Ovary (tissue), 3 donors: ENCODE results near the gene GGCX.
A peak's percentile ranks its signal among the peaks of the same experiment; 100 is the strongest.

Experiments
- POLR2A ChIP-seq: fragments of 450-650 bp; IDR thresholded peaks from one replicate; pipeline ENCODE4 v1.6.1; 2017; ENCODE audit warnings: antibody characterized with exemption, mild to moderate bottlenecking, moderate library complexity
- TF ChIP-seq, protein P1 (sequence below), 3 donors: fragments of 450-650 bp in 2 of 3; fragments of 200-600 bp in 1 of 3; IDR thresholded peaks; one replicate each; pipeline versions ENCODE4 v1.5.1 to v1.8.0; 2016 to 2022; ENCODE audit warnings: antibody characterized with exemption in 3 of 3, mild to moderate bottlenecking in 1 of 3
- donor health status: DM: no; HTN: no; CAD: no.

DNA sequence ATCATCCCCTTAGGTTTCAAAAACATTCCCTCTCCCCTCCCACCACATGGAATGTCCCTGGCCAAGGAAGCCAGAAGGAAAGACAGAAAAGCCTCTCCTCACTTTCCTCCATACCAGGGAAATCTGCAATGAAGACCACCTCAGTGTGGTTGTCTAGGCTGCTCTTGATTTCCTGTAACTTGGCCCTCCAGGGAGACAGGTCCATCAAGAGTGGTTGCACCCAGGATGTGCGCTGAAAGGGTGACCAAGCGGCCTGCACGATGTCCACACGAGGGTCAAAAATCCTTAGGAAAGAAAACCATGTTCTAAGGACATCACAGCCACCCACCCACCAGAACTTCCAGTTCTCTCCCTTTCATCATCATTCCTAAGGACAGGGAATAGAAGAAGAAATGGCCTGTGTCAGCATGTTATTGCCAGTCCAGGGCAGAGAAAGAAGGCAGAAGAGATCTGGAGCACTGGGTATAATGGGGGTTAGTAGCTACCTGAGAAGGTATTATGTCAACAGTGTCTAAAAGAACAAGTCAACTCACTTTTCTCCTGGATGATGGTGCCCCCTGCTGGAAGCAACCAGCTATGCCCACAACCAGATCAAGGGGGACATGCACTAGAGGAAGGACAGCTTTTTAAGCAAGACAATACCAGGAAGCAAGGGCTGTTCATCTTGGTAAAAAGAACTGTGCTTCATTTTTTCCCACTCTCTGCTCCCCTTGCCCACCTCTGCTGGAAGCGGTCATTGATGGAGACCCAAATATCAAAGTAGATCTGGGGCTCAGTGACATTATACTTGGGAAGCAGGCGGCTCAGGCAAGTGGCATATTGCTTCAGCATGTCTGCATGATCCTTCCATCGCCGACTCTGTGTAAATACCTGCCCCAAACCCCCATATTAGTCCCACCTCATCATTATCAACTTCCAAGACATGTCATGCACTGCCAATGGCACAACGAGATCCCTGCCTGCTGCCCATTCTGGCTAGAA is 9.3 kb downstream of the GGCX start:
- TF ChIP-seq, protein P1, sequence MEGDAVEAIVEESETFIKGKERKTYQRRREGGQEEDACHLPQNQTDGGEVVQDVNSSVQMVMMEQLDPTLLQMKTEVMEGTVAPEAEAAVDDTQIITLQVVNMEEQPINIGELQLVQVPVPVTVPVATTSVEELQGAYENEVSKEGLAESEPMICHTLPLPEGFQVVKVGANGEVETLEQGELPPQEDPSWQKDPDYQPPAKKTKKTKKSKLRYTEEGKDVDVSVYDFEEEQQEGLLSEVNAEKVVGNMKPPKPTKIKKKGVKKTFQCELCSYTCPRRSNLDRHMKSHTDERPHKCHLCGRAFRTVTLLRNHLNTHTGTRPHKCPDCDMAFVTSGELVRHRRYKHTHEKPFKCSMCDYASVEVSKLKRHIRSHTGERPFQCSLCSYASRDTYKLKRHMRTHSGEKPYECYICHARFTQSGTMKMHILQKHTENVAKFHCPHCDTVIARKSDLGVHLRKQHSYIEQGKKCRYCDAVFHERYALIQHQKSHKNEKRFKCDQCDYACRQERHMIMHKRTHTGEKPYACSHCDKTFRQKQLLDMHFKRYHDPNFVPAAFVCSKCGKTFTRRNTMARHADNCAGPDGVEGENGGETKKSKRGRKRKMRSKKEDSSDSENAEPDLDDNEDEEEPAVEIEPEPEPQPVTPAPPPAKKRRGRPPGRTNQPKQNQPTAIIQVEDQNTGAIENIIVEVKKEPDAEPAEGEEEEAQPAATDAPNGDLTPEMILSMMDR (IDR thresholded peaks at IDR 0.05), result peak; percentile 65 to 95 (median 89)
- no peak for TF ChIP-seq POLR2A
